ENCODE data around the gene ZNF469.

ZNF469 gene

GRCh38 chr16:88346680-88347505 is 35.9 kb upstream of the ZNF469 start:
- DNase-seq: no peak

DNA sequence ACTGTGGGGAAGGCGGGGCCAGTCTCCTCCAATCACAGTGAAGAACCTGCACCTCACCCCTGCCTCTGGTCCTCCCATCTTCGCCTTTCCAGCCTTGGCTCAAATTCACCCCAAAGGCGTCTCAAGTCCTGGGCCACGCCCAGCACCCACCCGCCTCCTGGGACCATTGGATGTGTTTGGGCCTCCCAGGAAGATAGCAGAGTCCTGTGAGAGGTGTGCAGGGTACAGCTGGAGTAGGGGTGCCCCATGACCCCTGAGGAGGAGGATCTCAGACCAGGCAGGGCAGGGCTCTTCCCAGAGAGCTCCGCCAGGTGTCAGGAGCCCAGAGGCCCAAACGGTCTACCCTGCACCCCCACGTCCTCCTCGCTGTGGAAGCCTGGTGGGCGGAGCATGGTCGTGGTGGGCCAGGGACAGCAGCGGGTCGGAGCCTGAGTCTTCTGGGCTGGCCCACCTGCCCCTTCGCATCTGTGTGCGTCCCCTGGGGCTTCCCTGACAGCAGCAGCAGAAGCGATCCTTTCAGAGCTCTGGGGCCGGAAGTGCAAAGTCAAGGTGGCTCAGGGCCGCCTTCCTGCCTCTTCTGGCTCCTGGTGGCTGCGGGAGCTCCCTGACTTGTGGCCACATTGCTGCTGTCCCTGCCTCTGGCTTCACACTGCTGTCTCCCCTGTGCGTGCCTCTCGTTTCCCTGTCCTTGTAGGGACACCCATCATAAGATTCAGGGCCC is 34.9 kb upstream of the ZNF469 start:
- no peak for DNase-seq

DNA sequence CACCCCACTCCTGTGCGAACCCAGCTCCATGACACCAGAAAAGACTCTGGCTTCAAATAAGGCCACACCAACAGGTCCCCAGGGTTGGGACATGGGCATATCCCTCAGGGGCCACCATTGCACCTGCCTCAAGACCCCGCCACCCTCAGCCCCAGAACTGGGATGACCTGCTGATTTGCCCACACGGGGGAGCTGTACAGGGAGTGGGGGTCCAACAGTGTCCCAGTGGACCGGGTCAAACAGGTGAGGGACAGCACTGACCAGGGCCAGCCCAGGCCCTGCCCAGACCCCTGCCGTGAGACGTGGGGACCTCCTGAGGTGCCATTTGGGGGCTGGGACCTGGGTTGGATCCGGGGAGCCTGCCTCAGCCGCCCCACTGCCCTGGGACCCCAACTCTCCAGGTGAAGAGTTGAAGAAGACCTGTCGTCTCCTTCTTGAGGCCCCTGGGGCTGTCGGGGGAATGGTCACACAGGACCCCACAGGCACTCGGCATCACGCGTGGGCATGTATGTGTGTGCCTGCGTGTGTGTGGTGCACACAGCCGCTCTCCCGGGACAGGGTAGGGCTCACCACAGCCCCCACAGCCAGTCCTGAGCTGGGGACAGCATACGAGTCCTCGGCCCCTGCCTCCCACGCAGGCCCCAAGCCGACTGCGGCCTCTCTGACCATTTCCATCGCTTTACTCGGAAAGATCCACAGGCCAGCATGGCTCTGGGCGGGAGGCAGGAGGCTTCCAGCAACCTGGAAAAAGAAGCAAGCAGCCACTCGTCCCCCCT is 34.2 kb upstream of the ZNF469 start:
- DNase-seq: no peak

DNA sequence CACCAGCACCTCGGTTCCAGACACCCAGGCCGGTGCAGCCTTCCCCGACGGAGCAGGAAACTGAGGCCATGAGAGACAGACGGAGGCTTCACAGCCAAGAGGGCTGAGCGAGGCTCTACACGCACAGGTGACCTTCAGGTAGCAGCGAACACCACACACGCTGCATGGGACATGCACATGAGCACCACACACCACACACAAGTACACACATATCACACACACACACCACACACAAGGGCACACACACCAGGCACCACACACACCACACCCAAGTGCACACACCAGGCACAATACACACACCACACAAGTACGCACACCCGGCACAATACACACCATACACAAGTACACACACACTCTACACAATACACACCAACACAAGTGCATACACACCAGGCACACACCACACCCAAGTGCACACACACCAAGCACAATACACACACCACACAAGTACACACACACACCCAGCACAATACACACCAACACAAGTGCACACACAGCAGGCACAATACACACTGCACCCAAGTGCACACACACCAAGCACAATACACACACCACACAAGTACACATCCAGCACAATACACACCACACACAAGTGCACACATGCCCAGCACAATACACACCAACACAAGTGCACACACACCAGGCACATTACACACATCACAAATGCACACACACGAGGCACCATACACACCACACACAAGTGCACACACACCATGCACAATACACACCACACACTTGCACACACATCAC is 33.4 kb upstream of the ZNF469 start:
- DNase-seq: no peak

DNA sequence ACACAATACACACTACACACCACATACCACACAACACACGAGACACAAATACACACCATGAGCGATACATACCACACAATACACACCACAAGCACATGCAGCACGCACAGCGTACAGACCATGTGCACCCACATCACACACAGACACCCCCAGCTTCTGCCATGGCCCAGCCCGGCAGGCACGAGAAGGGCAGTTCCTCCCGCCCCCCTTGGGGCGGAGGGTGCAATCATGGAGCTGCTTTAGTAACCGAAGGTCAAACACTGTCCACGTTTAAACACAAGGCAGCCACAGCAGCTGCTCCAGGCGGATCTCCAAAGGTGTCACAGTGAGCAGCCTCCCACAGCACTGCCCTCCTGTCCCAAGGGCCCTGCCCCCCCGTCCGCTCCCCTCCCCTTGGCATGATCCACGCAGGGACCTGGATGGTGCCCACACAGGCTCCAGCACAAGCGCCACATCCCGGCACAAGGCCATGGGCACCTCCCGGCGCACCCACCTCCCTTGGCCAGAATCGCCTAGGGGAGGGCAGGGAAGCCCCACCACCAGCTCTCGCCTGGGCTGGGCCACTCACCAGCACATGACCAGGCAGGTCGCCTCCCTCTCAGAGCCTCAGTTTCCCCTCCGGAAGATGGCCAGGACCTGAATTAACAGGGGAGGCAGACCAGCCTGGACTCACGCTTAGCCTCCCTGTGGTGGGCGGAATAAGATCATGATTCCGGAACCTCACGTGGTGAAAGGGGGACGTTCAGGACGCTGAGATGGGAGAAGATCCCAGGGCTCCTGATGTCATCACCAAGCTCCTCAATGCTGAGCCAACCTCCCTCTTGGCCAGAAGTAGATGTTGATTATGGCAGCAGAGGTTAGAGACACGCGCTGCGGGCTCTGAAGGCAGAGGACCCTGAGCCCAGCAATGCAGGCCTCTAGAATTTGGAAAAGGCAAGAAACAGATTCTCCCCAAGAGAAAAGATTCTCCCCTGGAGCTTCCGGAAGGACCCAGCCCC is 32.6 kb upstream of the ZNF469 start:
- DNase-seq: no peak

GRCh38 chr16:88350922-88351321 is 31.8 kb upstream of the ZNF469 start:
- no peak for DNase-seq

DNA sequence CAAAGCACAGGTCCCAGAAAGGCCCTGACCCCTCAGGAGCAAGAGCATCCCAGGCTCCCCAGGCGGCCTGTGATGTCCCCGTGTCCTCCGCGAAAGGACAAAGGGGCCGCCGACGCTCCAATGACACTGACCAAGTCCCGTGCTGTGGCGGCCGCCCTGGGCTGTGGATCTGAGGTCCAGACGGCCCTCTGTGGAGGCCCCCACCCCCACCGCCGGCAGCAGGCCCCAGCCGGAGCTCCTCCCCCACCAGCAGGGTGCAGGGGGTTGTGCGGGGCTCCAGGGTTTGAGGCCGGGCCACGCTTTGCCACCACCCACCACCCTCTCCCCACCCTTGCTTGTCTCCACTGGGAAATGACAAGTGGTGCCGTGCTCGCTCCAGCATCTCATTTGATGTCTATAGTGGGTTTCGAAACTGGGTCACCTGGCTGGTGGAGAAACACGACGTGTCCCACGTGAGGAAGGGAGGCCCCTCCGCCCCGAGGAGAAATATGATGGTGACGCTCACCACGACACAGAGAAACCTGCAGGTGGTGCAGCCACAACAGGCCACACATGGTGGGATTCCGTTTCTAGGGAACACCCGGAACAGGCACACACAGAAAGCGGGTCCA is 31.2 kb upstream of the ZNF469 start:
- DNase-seq: no peak

DNA sequence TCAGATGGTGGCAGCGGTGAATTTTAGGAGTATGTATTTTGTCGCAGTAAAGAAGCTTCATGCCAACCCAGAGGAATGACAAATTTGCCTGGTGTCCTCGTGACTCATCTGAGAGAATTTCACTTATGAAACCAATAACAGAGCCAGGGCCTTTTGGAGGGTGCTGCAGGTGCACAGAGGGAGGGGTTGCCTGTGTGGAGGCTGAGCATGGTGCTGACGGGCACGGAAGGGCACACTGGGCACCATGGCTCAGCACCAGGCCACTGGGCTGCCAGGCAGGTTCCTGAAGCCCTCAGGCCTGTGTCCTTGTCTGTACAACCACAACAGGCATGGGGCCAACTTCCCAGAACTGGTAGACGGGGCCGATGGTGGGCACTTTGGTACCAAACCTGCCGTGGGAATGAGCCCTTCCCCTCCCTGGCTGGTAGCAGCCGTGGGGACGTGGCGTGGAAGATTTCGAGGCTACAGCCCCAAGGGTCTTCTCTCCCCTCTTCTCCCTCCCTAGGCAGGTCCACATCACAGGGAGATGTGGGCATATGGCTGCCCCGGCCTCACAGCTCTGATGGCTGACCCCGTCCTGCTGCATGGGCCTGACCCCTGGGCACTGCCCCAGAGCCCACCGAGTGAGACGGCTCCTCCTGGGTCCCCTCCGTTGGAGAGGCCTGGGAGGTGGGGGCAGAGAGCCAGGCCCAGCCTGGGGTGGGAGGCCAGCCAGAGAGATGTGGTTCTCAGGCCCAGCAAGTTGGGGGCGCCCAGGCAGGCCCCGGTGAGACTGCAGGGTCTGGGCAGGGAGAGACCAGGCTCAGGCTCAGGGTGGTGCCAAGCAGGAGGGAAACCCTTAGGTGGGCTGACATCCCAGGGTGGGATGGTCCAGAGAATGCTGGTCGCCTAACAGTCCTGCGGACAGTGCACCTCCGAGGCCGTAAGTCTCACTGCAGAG is 30.2 kb upstream of the ZNF469 start:
- no peak for DNase-seq

GRCh38 chr16:88353232-88353631 is 29.5 kb upstream of the ZNF469 start:
- DNase-seq: no peak

- no peak for DNase-seq
Observed at GRCh38 chr16:88353691-88354090, 29.1 kb upstream of the ZNF469 start.

DNA sequence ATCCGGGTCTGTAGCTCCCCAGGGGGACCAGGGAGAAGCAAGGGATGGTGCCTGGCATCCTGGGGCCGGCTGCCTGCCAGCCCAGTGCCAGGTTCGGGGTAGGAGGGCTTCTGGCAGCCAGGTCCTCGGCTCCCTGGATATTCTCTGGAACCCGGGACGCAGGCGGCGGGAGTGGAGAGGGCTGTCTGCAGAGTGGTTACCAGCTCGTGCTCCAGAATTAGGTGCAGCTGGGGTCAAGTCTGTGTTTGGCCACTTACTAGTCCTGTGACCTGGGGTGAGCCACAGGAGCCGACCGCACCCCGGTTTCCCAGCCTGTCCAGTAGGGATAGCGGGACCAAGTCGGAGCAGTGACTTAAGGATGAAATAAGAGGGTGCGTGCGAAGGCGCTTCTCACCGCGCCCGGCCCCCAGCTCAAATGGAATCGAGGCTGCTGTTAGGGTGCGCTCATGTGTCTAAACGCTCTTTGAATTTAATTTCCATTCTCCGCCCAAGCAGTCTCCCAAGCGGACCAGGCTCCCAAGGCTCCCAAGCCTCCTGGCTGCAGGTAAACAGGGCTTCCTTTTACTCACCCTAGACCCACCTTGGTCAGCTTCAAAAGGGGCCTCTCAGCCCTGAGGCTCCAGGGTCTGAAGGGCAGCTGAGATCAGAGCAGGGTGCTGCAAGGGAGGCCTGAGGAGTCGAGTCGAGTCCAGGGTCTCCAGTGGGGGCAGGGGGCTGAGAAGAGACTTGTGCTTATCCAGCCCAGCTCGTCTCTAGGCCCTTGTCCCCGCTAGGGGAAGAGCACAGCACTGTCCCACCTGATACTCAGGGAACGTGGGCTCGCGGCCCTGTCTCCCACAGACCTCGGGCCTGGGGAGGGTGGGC is 28.3 kb upstream of the ZNF469 start:
- no peak for DNase-seq

- no peak for DNase-seq
Observed at GRCh38 chr16:88355093-88355388, 27.7 kb upstream of the ZNF469 start.

DNA sequence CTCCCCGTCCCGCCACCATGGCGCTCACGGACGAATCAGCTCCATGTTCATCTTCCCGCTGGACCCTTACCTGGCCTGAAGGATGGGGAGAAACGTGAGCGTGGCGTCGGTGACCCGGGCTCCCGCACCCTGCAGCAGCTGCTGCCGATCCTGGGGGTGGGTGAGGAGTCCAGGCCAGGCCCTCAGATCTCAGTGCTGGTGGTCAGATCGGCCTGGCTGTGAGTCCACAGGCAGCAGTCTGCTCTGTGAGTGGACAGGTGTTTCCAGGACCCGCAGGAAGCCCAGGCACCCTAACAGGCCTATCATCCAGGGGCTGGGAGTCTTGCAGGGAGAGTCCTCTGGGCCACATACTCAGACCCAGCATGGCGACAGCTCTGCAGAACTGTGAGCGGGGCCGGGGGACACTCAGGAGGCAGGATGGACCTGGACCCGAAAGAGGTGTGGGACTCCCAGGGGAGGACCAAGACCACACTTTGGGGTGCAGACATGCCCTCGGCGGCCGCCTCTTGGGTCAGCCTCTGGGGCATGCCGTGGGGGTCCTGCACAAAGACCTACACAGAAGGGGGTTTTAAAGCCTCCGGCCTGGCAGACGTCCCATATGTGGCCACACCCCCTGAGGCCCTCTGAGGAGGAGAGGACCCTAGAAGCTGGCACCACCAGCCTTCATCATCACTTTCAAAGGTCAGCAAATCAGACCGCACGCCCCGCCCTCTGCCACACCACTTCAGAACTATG is 27.2 kb upstream of the ZNF469 start:
- no peak for DNase-seq

- no peak for DNase-seq
Observed at GRCh38 chr16:88356124-88356726, 26.5 kb upstream of the ZNF469 start.

DNA sequence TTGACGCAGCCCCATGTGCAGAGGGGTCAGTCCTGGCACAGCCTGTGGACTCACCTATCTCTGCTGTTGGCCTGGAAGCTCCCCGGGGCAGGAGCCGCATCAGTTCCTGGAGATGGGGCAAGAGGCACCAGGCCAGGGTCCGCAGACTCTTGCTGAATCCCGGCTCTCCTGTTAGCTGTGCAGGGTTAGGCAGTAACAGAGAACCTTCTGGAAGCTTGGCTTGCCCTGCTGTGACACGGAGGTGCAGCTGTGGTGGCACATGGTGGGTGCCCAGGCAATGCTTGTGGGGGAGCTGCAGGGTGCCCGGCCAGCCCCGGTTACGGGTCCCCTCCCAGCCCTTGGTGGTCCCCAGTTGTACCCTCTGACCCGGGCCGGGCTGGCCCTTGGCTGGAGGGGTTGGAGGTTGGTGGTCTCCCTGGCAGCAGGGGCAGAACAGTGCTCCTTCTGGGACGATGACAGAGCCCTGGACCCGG is 26.0 kb upstream of the ZNF469 start:
- DNase-seq: no peak

GRCh38 chr16:88357317-88358022 is 25.3 kb upstream of the ZNF469 start:
- no peak for DNase-seq

DNA sequence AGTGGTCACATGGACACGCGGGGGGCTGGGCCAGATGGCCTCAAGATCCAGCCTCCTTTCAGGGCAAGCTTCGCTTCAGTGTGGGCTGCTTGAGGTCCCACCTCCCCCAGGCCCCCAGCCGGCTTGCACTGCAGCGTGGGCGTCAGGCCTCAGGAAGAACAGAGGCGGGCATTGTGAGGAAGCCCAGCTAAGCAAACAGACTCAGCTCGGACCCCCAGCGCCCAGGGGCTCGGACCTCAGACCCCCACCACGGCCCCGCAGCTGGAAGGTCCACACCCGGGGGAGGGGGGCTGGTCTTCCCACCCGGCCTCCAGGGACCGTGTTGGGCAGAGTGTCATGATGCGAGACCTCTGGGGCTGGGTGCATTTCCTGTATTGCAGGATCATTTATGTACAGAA is 24.7 kb upstream of the ZNF469 start:
- no peak for DNase-seq
